Effector memory CD8-positive, alpha-beta T cell (primary cell): ENCODE measurements around the gene FOXP4.

ENCODE experiments used
- ATAC-seq: fragments of 150-1000 bp; cut with Tn5 transposase; replicated peaks from 2 replicates; pipeline ENCODE4 v1.10.0; 2021; ENCODE audit warnings: mild to moderate bottlenecking, moderate library complexity
- DNase-seq, 3 experiments: peaks; one replicate each; pipeline ENCODE4 v3.0.0; 2021
- H3K27ac Mint-ChIP-seq, 2 donors: one replicate each; pipeline ENCODE4 v1.8.0; 2022; ENCODE audit warnings: mild to moderate bottlenecking in 2 of 2, mixed read lengths in 2 of 2, moderate library complexity in 2 of 2
- H3K27me3 Mint-ChIP-seq, 2 donors: one replicate each; pipeline ENCODE4 v1.8.0; 2022; ENCODE audit warnings: mixed read lengths in 2 of 2
- H3K36me3 Mint-ChIP-seq: one replicate; pipeline ENCODE4 v1.8.0; 2022; ENCODE audit warnings: mild to moderate bottlenecking, moderate library complexity, mixed read lengths; ENCODE audit not compliant: insufficient read depth
- H3K4me1 Mint-ChIP-seq, 2 donors: one replicate each; pipeline ENCODE4 v1.8.0; 2022; ENCODE audit warnings: low read depth in 2 of 2, mixed read lengths in 2 of 2
- H3K4me3 Mint-ChIP-seq, 2 donors: one replicate each; pipeline ENCODE4 v1.8.0; 2022; ENCODE audit warnings: mild to moderate bottlenecking in 2 of 2, mixed read lengths in 2 of 2, moderate library complexity in 2 of 2
- H3K9me3 Mint-ChIP-seq, 2 donors: one replicate each; pipeline ENCODE4 v1.8.0; 2022; ENCODE audit warnings: mixed read lengths in 2 of 2

FOXP4 gene

DNA sequence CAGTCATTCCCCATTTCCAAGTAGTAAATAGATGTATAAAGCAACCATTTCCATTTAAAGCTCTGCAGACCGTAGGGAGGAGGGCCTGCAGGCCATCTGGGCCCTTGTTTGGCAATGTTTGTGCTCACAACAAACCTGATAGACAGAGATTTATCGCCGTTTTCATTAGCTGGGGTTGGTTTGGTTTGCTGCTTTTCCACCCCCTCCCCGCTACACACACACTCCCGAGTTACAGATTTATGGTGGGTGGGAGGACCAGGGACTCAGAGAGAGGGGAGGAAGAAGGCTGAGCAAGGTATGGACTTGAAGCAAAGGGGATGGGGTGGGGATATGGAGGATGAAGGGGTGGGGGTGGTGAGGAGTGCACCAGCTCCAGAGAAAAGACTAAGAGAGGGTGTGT is 36.6 kb upstream of the FOXP4 start:
- DNase-seq (no peak), ATAC-seq (no peak)
- Mint-ChIP-seq H3K9me3 (no peaks in the 10 kb centered on the region), H3K4me1 (peaks cover 8% of the 10 kb centered on the region in 2 donors), H3K36me3 (peaks cover 2% of the 10 kb centered on the region), H3K27me3 (peaks cover 39 to 71% of the 10 kb centered on the region in 2 donors), H3K4me3 (no peak overlapping the region), H3K27ac (no peak overlapping the region)

DNA sequence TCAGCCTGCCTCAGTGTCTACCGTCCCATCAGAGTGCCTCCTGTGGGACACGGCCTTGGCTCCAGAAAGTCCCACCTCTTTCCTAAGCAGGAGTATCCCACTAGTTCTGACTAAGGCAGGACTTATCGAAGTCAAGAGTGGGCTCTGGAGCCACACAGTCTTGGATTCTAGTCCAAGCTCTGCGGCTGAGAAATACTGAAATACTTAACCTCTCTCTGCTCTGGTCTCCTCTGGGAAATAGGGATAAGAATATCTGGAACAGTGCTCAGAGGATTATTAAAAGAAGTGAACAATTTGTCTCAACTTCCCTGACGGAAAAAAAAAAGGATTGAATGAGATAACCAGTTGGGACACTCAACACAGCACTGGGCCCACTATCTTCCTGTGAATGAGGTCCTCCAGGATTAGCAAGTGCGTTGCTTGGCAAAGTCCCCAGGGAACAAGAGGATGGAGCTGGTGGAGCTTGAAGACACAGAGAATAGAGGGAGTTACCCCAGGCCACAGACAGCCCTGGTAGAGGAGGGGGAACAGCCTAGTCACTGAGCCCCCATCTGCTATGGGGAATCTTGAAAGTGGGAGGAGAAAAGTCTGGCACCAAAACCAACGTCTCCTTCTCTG is 34.6 kb upstream of the FOXP4 start:
- peaks cover 2% of the 10 kb centered on the region for H3K36me3 Mint-ChIP-seq
- H3K27me3 Mint-ChIP-seq = peaks cover 20 to 51% of the 10 kb centered on the region in 2 donors
- H3K27ac Mint-ChIP-seq = no peak overlapping the region
- H3K4me3 Mint-ChIP-seq = no peak overlapping the region
- no peaks in the 10 kb centered on the region for H3K4me1 Mint-ChIP-seq
- ATAC-seq (no peak), DNase-seq (no peak)
- no peaks in the 10 kb centered on the region for H3K9me3 Mint-ChIP-seq

DNA sequence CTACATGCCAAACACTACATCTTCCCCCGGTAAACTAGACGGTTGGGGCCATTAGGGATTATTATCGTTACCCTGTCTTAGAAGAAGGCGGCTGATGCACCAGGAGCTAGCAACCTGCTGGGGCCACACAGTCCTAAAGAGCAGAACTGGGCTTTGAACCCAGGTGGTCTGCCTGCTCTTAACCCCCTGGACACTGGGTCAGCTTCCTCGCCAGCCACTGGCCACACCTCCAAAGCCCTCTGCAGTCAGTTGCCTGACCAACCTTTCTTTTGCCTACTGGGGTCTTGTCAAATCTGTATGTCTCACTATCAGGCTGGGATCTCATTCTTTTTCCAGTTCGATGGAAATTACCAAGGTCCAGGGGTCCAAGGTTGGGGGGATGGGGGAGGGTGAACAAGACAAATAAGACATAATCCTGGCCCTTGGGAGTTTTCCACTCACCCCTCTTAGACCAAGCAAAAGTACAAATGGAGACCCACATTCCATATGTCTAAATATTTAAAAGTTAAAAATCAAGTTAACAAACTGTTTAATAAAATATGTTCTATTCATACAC is 34.0 kb upstream of the FOXP4 start:
- no peak overlapping the region for H3K4me3 Mint-ChIP-seq
- DNase-seq (no peak), ATAC-seq (no peak)
- no peak overlapping the region for H3K27ac Mint-ChIP-seq
- H3K27me3 Mint-ChIP-seq = peaks cover 16 to 45% of the 10 kb centered on the region in 2 donors
- H3K36me3 Mint-ChIP-seq = peaks cover 2% of the 10 kb centered on the region
- H3K9me3 Mint-ChIP-seq = no peaks in the 10 kb centered on the region
- no peaks in the 10 kb centered on the region for H3K4me1 Mint-ChIP-seq

DNA sequence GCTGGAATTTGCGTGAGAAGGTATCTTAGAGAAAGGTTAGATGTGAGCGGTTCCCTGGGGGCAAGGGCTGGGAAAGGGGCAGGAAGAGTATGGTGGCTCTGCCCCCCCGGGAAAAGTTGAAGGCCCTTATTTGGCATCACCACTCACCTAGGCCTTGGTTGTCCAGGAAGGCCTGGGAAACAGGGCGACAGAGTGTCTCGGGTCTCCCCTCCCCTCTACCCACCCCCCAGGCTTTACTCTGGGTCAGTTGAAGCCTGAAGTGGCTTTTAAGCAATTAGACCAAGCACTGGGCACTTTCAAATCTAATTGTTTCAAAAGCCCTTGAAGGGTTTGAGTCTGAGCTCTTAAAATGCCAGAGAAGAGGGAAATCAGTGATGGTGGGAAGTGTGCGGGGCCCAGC is 30.2 kb upstream of the FOXP4 start:
- Mint-ChIP-seq H3K27ac (no peak overlapping the region), H3K27me3 (peaks cover 0 to 12% of the 10 kb centered on the region in 2 donors), H3K9me3 (no peaks in the 10 kb centered on the region), H3K4me1 (peaks cover 0 to 3% of the 10 kb centered on the region in 2 donors), H3K36me3 (no peaks in the 10 kb centered on the region), H3K4me3 (no peak overlapping the region)
- DNase-seq (no peak), ATAC-seq (no peak)

DNA sequence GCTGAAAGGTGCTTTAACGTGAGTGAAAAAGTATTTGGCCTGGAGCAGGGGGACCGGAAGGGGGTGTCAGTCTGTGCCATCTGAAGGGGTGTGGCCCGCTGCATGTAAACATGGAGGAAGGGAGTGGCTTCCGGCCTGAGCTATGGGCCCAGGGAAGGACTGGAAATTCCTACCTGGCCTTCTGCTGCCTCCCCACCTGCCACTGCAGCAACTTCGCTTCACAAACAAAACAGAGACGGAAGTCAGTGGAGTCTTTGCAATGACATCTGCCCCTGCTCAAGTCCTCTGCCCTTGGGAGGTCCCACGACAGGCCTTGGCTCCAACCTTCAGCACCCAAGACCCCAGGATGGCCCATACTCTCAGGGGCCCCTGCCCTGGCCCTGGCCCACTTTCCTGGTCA is 28.1 kb upstream of the FOXP4 start:
- H3K4me3 Mint-ChIP-seq = no peak overlapping the region
- H3K27me3 Mint-ChIP-seq = peaks cover 2 to 32% of the 10 kb centered on the region in 2 donors
- peaks cover 0 to 3% of the 10 kb centered on the region in 2 donors for H3K4me1 Mint-ChIP-seq
- H3K9me3 Mint-ChIP-seq = no peaks in the 10 kb centered on the region
- DNase-seq (no peak), ATAC-seq (no peak)
- no peaks in the 10 kb centered on the region for H3K36me3 Mint-ChIP-seq
- no peak overlapping the region for H3K27ac Mint-ChIP-seq

DNA sequence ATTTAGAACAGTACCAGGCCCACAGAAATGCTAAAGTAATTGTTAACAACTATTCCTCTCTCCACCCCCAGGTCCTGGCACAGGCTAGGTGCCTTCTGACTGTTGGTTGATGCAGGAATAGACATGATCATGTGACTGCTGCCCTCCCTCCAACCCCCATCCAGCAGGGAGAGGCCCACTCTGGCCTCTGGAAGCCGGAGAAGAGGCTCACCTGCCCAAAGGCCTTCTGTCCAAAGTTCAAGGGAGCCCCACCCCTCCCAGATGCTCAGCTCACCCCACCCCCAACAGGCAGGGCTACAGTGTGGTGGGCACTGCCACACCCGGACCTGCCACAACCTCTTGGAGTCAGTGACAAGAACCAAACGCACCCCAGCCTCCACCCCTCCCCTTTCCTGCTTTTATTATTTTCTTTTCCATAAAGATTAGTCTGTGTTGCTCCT is 26.9 kb upstream of the FOXP4 start:
- H3K27ac Mint-ChIP-seq = no peak overlapping the region
- ATAC-seq (no peak), DNase-seq (no peak)
- peaks cover 9 to 37% of the 10 kb centered on the region in 2 donors for H3K27me3 Mint-ChIP-seq
- no peaks in the 10 kb centered on the region for H3K9me3 Mint-ChIP-seq
- no peak overlapping the region for H3K4me3 Mint-ChIP-seq
- peaks cover 0 to 3% of the 10 kb centered on the region in 2 donors for H3K4me1 Mint-ChIP-seq
- no peaks in the 10 kb centered on the region for H3K36me3 Mint-ChIP-seq

DNA sequence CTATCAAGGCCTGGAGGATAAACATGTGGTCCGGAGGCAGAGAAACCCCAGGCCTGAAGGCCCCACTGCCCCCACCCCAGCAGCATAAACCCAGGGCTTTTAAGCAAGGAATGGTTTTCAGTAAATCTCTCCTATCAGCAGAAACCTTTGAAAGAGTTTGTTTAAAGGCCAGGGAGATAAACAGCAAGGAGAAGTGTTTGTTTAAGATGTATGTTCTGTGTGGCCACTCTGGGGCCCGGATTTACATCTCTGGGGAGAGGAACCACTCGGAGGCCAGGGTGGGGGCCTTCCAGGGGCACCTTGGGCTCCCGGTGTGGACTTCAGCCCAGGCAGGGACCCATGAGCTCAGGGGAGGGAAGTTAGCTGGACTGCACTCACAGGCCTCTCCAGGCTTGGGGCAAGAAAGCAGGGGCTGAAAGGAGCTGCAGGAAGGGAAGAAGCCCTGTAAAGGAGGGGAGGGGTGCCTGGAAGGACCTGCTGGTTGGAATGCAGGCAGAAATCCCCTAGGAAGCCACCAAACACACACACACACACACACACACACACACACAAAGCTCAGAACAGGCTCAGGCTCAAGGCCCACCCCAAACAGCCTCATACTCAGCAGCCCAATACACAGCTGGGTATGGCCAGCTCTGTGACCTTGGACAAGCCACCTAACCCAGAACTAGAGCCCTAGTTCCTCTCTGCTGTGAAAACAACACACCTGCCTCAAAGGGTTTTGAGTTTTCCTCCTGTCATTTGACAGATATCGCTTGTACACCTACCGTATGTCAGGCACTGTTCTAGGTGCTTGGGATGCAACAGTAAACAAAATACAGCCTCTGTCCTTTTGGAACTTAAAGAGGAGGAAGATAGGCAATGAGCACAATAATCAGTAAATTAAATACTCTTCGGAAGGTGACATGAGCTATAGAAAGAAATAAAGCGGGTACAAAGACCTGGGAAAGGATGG is 26.2 kb upstream of the FOXP4 start:
- peaks cover 9 to 42% of the 10 kb centered on the region in 2 donors for H3K27me3 Mint-ChIP-seq
- H3K9me3 Mint-ChIP-seq = no peaks in the 10 kb centered on the region
- H3K36me3 Mint-ChIP-seq = no peaks in the 10 kb centered on the region
- H3K4me1 Mint-ChIP-seq = peaks cover 0 to 3% of the 10 kb centered on the region in 2 donors
- H3K27ac Mint-ChIP-seq = no peak overlapping the region
- ATAC-seq (no peak), DNase-seq (no peak)
- H3K4me3 Mint-ChIP-seq = no peak overlapping the region

DNA sequence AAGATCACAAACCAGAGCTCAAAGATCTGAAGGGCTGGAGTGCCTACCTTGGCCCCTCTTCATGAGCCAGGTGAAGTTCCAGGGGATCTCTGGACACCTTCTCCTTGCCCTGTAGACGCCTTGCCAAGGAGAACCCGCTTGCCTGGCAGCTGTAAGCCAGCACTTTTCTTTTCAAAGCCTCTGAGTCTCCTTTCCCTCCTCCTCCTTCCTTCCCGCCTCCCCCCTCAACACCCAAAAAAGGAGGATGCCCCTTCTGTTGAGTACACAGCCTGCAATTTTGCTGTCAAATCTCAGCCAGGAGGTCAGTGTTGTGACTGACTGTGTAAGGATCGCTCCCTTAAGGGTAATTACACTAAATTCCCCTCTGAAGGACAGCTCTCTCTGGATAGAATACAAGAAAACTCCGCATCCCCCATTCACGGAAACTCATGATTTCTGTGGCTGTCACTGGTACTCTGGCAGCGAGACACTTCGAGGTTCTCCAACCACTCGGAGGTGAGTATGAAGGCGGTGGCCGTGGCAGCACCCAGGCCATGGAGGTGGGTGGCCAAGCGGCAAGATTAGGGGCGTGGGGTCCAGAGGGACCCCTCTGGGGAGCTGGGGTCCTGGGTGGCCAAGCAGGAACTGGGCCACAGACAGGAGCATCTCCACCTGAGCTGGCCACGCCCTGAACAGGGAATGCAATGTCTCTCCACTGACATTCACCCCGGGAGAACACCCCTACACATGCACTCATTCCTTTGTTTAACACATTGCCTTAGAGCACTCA is 23.2 kb upstream of the FOXP4 start:
- Mint-ChIP-seq H3K27ac (no peak overlapping the region), H3K27me3 (peaks cover 9 to 42% of the 10 kb centered on the region in 2 donors), H3K4me3 (no peak overlapping the region), H3K36me3 (peaks cover 2% of the 10 kb centered on the region), H3K9me3 (no peaks in the 10 kb centered on the region), H3K4me1 (peaks cover 0 to 3% of the 10 kb centered on the region in 2 donors)
- DNase-seq (no peak), ATAC-seq (no peak)

DNA sequence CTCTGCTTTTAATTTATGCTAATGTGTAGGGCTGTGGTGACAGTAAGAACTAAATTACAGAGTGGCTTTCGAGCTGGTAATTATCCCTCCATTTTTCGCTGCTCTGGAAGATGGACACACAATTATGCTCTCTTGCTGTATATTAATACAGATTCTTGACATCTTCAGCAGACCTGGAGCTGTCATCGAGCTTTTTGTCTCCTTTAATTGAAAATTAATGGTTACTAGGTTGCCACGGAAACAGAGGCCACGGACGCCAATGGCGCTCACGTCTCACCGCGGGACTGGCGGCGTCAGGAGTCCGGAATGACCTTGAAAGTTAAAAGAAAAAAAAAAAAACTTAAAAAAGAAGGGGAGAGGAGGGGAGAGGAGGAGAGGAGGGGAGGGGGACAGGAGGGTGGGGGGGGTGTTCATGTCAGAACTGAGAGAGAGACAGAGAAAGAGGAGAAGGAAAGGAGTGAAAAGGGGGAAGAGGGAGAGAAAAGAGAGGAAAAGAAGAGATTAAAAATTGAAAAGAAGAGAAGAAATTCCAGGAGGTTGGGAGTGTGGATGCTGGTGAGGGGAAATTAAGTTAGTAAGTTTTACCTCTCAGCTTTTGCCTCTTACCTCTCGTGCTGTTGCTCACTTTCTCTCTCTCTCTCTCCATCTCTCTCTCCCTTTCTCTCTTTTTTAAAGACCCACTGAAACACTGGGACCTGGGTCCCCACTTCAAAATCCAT is 22.1 kb upstream of the FOXP4 start:
- Mint-ChIP-seq H3K4me1 (peaks cover 2 to 3% of the 10 kb centered on the region in 2 donors), H3K27me3 (peaks cover 9 to 42% of the 10 kb centered on the region in 2 donors), H3K9me3 (no peaks in the 10 kb centered on the region), H3K4me3 (no peak overlapping the region), H3K27ac (peak overlapping the region in 1 of 2 donors; percentile 42), H3K36me3 (peaks cover 2% of the 10 kb centered on the region)
- no peak for DNase-seq
- no peak for ATAC-seq

DNA sequence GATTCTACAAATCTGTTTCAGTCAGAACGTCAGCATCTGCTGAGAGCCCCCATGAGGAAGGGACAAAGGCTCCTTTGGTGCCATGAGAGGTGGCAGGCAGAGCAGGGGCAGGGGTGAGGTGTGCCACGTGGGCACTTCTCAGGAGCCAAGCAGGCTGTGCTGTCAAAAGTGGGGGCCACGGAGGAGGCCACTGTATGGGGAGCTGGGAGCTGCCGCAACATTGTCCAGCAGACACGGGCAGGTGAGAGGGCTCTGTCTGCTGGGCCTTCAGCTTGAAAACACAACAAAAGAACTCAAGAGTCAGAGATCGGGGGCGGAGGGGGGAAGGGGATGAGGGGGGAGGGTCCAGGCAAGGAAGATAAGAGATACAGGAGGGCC is 21.6 kb upstream of the FOXP4 start:
- no peak for ATAC-seq
- peaks cover 1 to 2% of the 10 kb centered on the region in 2 donors for H3K4me1 Mint-ChIP-seq
- H3K9me3 Mint-ChIP-seq = no peaks in the 10 kb centered on the region
- DNase-seq = no peak
- H3K36me3 Mint-ChIP-seq = peaks cover 2% of the 10 kb centered on the region
- H3K27ac Mint-ChIP-seq = no peak overlapping the region
- no peak overlapping the region for H3K4me3 Mint-ChIP-seq
- peaks cover 9 to 42% of the 10 kb centered on the region in 2 donors for H3K27me3 Mint-ChIP-seq

DNA sequence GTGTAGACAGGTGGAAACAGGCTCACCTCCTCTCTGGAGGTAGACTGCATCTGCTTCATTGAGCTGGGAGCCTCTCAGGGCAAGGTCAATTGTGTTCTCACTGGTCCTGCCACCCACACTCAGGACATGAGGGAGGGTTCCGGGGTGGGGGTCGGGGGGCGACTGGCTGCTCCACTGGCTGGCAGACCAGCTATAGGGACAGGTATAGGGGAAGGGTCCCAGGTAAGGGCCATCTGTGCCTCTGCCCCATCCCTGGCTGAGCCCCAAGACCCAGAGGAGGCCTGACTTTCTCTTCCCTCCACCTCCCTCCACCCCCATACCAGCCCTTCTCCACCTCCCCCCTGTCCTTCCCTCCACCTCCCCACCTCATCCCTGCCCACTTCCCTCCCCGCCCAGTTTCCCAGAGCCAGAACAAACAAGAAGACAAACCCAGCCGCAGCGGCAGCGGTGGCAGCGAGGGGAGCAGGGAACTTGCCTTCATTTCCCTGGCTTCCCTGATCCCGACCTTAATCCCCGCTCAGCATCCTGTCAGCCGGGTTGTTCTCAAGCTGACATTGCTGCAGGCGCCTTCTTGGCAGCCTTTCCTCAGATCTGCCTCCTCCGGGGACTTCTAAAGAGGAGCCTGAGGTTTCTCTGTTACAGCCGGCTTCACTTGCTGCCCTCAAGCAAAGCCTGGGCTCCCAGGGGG is 18.3 kb upstream of the FOXP4 start:
- H3K36me3 Mint-ChIP-seq = peaks cover 9% of the 10 kb centered on the region
- ATAC-seq (no peak), DNase-seq (no peak)
- H3K9me3 Mint-ChIP-seq = no peaks in the 10 kb centered on the region
- H3K4me3 Mint-ChIP-seq = no peak overlapping the region
- H3K4me1 Mint-ChIP-seq = peaks cover 21 to 22% of the 10 kb centered on the region in 2 donors
- peaks cover 9 to 20% of the 10 kb centered on the region in 2 donors for H3K27me3 Mint-ChIP-seq
- H3K27ac Mint-ChIP-seq = no peak overlapping the region

DNA sequence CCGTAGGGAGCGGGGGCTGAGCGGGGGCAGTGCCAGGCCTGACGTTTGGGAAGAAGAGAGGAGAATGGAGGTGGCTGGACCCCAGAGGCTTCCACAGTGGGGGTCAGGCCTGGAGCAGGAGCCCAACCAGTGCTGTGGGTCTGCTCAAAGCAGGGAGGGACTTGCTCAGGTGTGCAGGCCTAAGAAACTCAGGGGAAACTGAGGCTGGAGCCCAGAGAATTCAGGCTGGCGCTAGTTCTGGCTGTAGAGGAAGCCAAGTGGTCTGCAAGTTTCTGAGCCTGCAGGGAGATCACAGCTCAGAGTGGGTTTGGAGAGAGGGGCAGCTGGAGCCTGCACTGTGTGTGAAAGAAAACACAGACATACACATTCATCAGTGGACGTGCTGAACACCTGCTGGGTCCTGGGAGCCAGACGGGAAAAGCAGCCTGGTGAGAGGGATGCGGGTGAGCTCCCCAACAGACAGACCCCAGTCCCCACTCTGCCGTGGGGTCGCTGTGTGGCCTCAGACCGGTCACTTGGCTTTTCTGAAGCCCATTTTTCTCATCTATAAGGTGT is 17.7 kb upstream of the FOXP4 start:
- no peak overlapping the region for H3K4me3 Mint-ChIP-seq
- peaks cover 9% of the 10 kb centered on the region for H3K36me3 Mint-ChIP-seq
- H3K27me3 Mint-ChIP-seq = peaks cover 4 to 14% of the 10 kb centered on the region in 2 donors
- H3K9me3 Mint-ChIP-seq = no peaks in the 10 kb centered on the region
- no peak overlapping the region for H3K27ac Mint-ChIP-seq
- peaks cover 25 to 28% of the 10 kb centered on the region in 2 donors for H3K4me1 Mint-ChIP-seq
- ATAC-seq (no peak), DNase-seq (no peak)
